Vagina (tissue), 2 donors: ENCODE data around the gene LGALS1. TPM values are rescaled to one million over a fixed set of nuclear protein-coding genes. Genes with fewer than 3 reads are reported as not detected.

ENCODE experiments used
- DNase-seq, 2 donors: peaks; one replicate each; pipeline ENCODE4 v3.0.0-alpha.2; 2017; ENCODE audit errors: extremely low spot score in 2 of 2
- H3K27ac ChIP-seq: fragments of 200-600 bp; sonication (generic); one replicate; pipeline ENCODE4 v1.5.1; 2019
- H3K27me3 ChIP-seq: fragments of 200-600 bp; sonication (generic); one replicate; pipeline ENCODE4 v1.5.1; 2019
- H3K36me3 ChIP-seq, 2 donors: fragments of 200-600 bp; sonication (generic); one replicate each; pipeline ENCODE4 v1.5.1; 2017 to 2019
- H3K4me1 ChIP-seq: fragments of 200-600 bp; sonication (generic); one replicate; pipeline ENCODE4 v1.5.1; 2019
- H3K4me3 ChIP-seq, 2 donors: fragments of 200-600 bp; sonication (generic); 1 replicate in 1 of 2; 2 replicates in 1 of 2; pipeline ENCODE4 v1.5.1; 2016 to 2019
- H3K9me3 ChIP-seq: fragments of 200-600 bp; sonication (generic); one replicate; pipeline ENCODE4 v1.5.1; 2019
- POLR2A ChIP-seq, 2 donors: fragments of 450-650 bp; IDR thresholded peaks; one replicate each; pipeline ENCODE4 v1.6.1; 2017; ENCODE audit warnings: antibody characterized with exemption in 2 of 2, mild to moderate bottlenecking in 2 of 2, moderate library complexity in 2 of 2
- POLR2AphosphoS5 ChIP-seq, 2 donors: sonication (generic); formaldehyde crosslinking; IDR thresholded peaks; one replicate each; pipeline ENCODE4 v1.9.0; 2017; ENCODE audit warnings: antibody characterized with exemption in 2 of 2, mild to moderate bottlenecking in 2 of 2, low read depth in 1 of 2; ENCODE audit not compliant: insufficient read depth in 1 of 2
- intact Hi-C: fragments of 100-400 bp; cut with DNase I; formaldehyde crosslinking; loops from one replicate; pipeline ENCODE4 v1.15.1; 2023
- total RNA-seq: library from RNA; depleted of rRNA; stranded (reverse); fragments of >200 nt; gene quantifications from one replicate; pipeline ENCODE4 v1.2.3, GENCODE V29; 2016
- TF ChIP-seq, protein P1 (sequence below), 3 experiments: fragments of 450-650 bp in 2 of 3; fragments of 200-600 bp in 1 of 3; sonication (generic) in 1 of 3; IDR thresholded peaks; one replicate each; pipeline ENCODE4 v1.5.1; 2017 to 2019; ENCODE audit warnings: antibody characterized with exemption in 3 of 3, mild to moderate bottlenecking in 2 of 3, moderate library complexity in 2 of 3

LGALS1 gene
- total RNA-seq, 1 donor from 2014 or later, result 1,638 TPM

DNA sequence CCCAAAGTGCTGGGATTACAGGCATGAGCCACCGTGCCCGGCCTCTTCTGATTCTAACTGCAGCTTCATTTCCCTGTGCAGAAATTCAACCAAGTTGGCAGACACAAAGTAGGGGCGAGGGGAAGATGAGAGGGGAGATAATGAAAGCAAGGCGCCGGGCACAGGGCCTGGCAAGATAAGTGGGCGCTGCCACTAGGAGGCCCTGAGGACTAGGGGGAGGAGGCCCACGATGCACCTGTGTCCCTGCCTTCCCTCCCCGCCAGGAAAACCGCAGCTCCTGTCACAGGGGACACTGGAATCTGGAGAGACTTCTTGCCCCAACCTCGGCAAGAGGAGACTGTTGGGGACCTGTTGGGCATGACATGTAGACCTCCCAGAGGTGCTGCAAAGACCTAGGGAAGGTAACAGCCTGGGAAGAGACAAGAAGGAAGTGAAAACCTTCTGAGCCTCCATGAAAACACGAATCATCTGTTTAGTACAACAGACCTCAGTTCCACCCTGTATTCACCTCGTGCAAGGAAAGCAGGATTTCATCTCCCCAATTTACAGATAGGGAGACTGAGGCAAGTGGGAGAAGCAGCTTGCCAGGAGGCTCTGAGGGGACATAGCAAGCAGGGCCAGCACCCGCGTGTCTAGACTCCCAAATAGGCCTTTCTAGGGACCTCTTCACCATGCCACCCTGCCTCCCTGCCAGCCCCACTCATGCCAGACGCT lies 3.1 kb upstream of the LGALS1 start:
- no peaks in the 10 kb centered on the region for H3K9me3 ChIP-seq
- H3K4me3 ChIP-seq, result no peak overlapping the region
- no peaks in the 10 kb centered on the region for H3K36me3 ChIP-seq
- intact Hi-C loops, result loop anchor here (5.0 kb wide), 1 partner anchor 40 kb away; no protein-coding TSS in a partner anchor
- peaks cover 45% of the 10 kb centered on the region for H3K4me1 ChIP-seq
- no peaks in the 10 kb centered on the region for H3K27me3 ChIP-seq
- DNase-seq, result no peak
- peak overlapping the region; percentile 98 for H3K27ac ChIP-seq
- TF ChIP-seq POLR2A (IDR thresholded peaks at IDR 0.05) (no peak), POLR2AphosphoS5 (IDR thresholded peaks at IDR 0.05; ENCODE audit: insufficient read depth in 1 of 2, low read depth in 1 of 2) (no peak)
- TF ChIP-seq, protein P1, sequence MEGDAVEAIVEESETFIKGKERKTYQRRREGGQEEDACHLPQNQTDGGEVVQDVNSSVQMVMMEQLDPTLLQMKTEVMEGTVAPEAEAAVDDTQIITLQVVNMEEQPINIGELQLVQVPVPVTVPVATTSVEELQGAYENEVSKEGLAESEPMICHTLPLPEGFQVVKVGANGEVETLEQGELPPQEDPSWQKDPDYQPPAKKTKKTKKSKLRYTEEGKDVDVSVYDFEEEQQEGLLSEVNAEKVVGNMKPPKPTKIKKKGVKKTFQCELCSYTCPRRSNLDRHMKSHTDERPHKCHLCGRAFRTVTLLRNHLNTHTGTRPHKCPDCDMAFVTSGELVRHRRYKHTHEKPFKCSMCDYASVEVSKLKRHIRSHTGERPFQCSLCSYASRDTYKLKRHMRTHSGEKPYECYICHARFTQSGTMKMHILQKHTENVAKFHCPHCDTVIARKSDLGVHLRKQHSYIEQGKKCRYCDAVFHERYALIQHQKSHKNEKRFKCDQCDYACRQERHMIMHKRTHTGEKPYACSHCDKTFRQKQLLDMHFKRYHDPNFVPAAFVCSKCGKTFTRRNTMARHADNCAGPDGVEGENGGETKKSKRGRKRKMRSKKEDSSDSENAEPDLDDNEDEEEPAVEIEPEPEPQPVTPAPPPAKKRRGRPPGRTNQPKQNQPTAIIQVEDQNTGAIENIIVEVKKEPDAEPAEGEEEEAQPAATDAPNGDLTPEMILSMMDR (IDR thresholded peaks at IDR 0.05), result no peak

DNA sequence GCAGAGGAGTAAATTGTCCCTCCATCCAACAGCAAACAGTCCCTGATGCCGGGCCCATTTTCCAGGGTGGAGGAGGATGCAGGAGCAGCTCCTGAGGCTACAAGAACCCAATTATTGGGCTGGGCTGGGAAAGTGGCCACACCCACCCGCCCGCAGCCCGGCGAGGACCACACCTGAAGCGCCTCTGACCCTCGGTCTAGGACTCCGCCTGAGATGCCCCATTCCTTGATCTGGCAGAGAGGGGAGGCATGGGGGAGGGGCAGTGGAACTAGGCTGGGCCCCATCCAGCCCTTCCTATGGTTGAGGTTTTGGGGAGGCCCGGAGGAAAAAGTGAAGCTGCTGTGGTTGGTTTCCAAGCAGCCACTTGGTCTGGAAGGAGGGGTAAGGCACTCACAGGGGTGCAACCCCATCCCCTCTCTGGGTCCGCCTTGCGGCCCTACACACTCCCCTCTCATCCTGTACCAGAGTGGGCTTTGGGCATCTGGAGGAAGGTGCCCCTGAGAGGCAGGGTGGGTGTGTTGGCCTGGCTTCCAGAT lies 2.4 kb upstream of the LGALS1 start:
- TF ChIP-seq POLR2AphosphoS5 (IDR thresholded peaks at IDR 0.05; ENCODE audit: insufficient read depth in 1 of 2, low read depth in 1 of 2) (no peak), POLR2A (IDR thresholded peaks at IDR 0.05) (no peak)
- TF ChIP-seq, protein P1 (IDR thresholded peaks at IDR 0.05), result no peak
- Histone ChIP-seq H3K9me3 (no peaks in the 10 kb centered on the region), H3K4me1 (peaks cover 51% of the 10 kb centered on the region), H3K27ac (peak overlapping the region; percentile 98), H3K36me3 (no peaks in the 10 kb centered on the region), H3K27me3 (no peaks in the 10 kb centered on the region), H3K4me3 (no peak overlapping the region)
- DNase-seq, result no peak
- intact Hi-C loops, result loop anchor here (5.0 kb wide), 1 partner anchor 41 kb away; no protein-coding TSS in a partner anchor

DNA sequence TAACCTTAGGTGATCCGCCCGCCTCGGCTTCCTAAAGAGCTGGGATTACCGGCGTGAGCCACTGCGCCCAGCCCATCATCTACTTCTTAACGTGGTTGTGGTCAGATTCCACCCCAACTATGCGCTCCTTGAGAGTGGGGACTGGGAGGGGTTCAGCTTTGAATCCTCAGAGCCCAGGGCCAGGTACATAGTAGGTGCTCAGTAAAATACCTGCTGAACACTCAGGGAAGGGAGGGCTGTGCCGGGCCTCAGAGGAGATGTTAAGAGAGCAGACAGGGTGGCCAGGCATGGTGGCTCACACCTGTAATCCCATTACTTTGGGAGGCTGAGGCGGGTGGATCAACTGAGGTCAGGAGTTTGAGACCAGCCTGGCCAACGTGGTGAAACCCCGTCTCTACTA lies 1.2 kb upstream of the LGALS1 start:
- H3K36me3 ChIP-seq, result no peaks in the 10 kb centered on the region
- H3K27me3 ChIP-seq, result no peaks in the 10 kb centered on the region
- intact Hi-C loops, result loop anchor here (5.0 kb wide), 1 partner anchor 42 kb away; no protein-coding TSS in a partner anchor
- no peak overlapping the region for H3K4me3 ChIP-seq
- H3K9me3 ChIP-seq, result no peaks in the 10 kb centered on the region
- TF ChIP-seq, protein P1 (IDR thresholded peaks at IDR 0.05), result no peak
- TF ChIP-seq POLR2A (IDR thresholded peaks at IDR 0.05) (no peak), POLR2AphosphoS5 (IDR thresholded peaks at IDR 0.05; ENCODE audit: insufficient read depth in 1 of 2, low read depth in 1 of 2) (no peak)
- H3K27ac ChIP-seq, result peak overlapping the region; percentile 98
- no peak for DNase-seq
- H3K4me1 ChIP-seq, result peaks cover 64% of the 10 kb centered on the region

DNA sequence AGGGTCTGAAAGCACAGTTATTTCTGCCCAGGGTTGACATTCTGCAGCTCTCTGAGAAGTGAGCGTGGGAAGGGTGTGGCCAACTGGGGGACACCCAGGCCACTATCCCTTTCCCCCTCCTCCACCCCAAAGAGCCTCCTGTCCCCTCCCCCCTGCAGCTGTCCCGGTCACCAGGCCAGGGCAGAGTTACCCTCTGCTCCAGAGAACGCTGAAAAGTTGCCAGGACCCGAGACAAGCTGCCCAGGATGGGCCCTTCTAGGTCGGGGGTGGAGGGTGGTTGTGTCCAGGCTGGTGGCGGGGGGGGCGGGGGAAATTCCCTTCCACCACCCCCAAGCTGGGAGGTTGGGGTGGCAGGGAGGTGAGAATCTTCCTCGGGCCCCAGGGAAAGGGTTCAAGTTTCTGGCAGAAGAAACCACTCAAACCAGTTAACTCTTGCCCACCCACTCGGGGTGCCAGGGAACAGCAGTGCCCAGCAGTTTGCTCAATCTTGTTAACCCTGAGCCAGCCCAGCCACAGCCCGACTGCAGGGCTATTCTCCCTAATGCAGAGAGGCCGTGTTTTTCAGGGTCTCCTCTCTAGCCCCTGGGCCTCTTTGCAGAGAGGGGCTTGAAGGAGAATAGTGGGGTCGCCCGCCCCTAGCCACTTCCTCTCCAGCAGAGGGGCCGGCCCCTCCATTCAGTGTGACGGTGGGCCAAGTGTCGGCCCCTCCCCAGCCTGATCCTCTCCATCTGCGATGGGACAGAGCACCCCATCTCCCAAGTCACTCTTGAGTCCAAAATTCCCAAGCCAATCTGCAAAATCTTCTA lies 697 bp downstream of the LGALS1 start:
- intact Hi-C loops, result loop anchor here (5.0 kb wide), 1 partner anchor 34 kb away; no protein-coding TSS in a partner anchor
- Histone ChIP-seq H3K4me1 (peaks cover 72% of the 10 kb centered on the region), H3K4me3 (peak overlapping the region; percentile 70 to 71), H3K36me3 (peaks cover 0 to 8% of the 10 kb centered on the region in 2 donors), H3K27me3 (no peaks in the 10 kb centered on the region), H3K27ac (peak overlapping the region; percentile 98), H3K9me3 (no peaks in the 10 kb centered on the region)
- no peak for DNase-seq
- TF ChIP-seq POLR2AphosphoS5 (IDR thresholded peaks at IDR 0.05; ENCODE audit: insufficient read depth in 1 of 2, low read depth in 1 of 2) (no peak), POLR2A (IDR thresholded peaks at IDR 0.05) (no peak)
- TF ChIP-seq, protein P1 (IDR thresholded peaks at IDR 0.05), result no peak
